ENCODE measurements around the gene RPS6KA3. TPM values are rescaled to one million over a fixed set of nuclear protein-coding genes. Genes with fewer than 3 reads are reported as not detected.
A peak's percentile ranks its signal among the peaks of the same experiment; 100 is the strongest.
"Not testable (repeated sequence)": the region's sequence is repeated elsewhere in the genome, so short reads cannot be mapped to it uniquely, and the experiment has no call there.

The RPS6KA3 gene
- total RNA-seq, 1 donor, result 41.5 TPM

GRCh38 chrX:20265726-20266681 is 705 bp downstream of the RPS6KA3 start:
- peak in 2 of 3 donors; percentile 35 to 66 for DNase-seq (ENCODE audit: low read depth in 2 of 3, low spot score in 2 of 3)

- DNase-seq (ENCODE audit: low read depth in 2 of 3, low spot score in 2 of 3), result peak in 2 of 3 donors; percentile 68 to 80
These were observed 1.4 kb downstream of the RPS6KA3 start for GRCh38 chrX:20265221-20265725.

GRCh38 chrX:20263474-20263873 is 3.2 kb downstream of the RPS6KA3 start:
- peak in 2 of 3 donors; percentile 40 to 69 for DNase-seq (ENCODE audit: low read depth in 2 of 3, low spot score in 2 of 3)

GRCh38 chrX:20260885-20261284 is 5.8 kb downstream of the RPS6KA3 start:
- DNase-seq (ENCODE audit: low read depth in 2 of 3, low spot score in 2 of 3), result no peak

- no peak for DNase-seq (ENCODE audit: low read depth in 2 of 3, low spot score in 2 of 3)
These were observed 11.9 kb downstream of the RPS6KA3 start for GRCh38 chrX:20254712-20255299.

- no peak for DNase-seq (ENCODE audit: low read depth in 2 of 3, low spot score in 2 of 3)
These were observed 13.5 kb downstream of the RPS6KA3 start for GRCh38 chrX:20253232-20253543.

GRCh38 chrX:20252381-20253231 is 14.1 kb downstream of the RPS6KA3 start:
- DNase-seq (ENCODE audit: low read depth in 2 of 3, low spot score in 2 of 3), result peak in 2 of 3 donors; percentile 26 to 42

GRCh38 chrX:20251691-20252090 is 15.0 kb downstream of the RPS6KA3 start:
- no peak for DNase-seq (ENCODE audit: low read depth in 2 of 3, low spot score in 2 of 3)

GRCh38 chrX:20250146-20250545 is 16.6 kb downstream of the RPS6KA3 start:
- DNase-seq (ENCODE audit: low read depth in 2 of 3, low spot score in 2 of 3), result not testable (repeated sequence)

GRCh38 chrX:20248592-20249192 is 18.0 kb downstream of the RPS6KA3 start:
- DNase-seq (ENCODE audit: low read depth in 2 of 3, low spot score in 2 of 3), result no peak

- DNase-seq (ENCODE audit: low read depth in 2 of 3, low spot score in 2 of 3), result no peak
These were observed 21.8 kb downstream of the RPS6KA3 start for GRCh38 chrX:20244931-20245330.

- no peak for DNase-seq (ENCODE audit: low read depth in 2 of 3, low spot score in 2 of 3)
These were observed 26.5 kb downstream of the RPS6KA3 start for GRCh38 chrX:20240201-20240600.

- DNase-seq (ENCODE audit: low read depth in 2 of 3, low spot score in 2 of 3), result no peak
These were observed 28.8 kb downstream of the RPS6KA3 start for GRCh38 chrX:20237864-20238263.

GRCh38 chrX:20235755-20236154 is 31.0 kb downstream of the RPS6KA3 start:
- no peak for DNase-seq (ENCODE audit: low read depth in 2 of 3, low spot score in 2 of 3)

GRCh38 chrX:20233336-20233735 is 33.4 kb downstream of the RPS6KA3 start:
- DNase-seq (ENCODE audit: low read depth in 2 of 3, low spot score in 2 of 3), result no peak

- no peak for DNase-seq (ENCODE audit: low read depth in 2 of 3, low spot score in 2 of 3)
These were observed 35.1 kb downstream of the RPS6KA3 start for GRCh38 chrX:20231598-20231997.

- no peak for DNase-seq (ENCODE audit: low read depth in 2 of 3, low spot score in 2 of 3)
These were observed 36.3 kb downstream of the RPS6KA3 start for GRCh38 chrX:20230406-20230805.

GRCh38 chrX:20229155-20229554 is 37.6 kb downstream of the RPS6KA3 start:
- no peak for DNase-seq (ENCODE audit: low read depth in 2 of 3, low spot score in 2 of 3)

GRCh38 chrX:20228245-20228644 is 38.5 kb downstream of the RPS6KA3 start:
- DNase-seq (ENCODE audit: low read depth in 2 of 3, low spot score in 2 of 3), result no peak

GRCh38 chrX:20227116-20227515 is 39.6 kb downstream of the RPS6KA3 start:
- no peak for DNase-seq (ENCODE audit: low read depth in 2 of 3, low spot score in 2 of 3)

- DNase-seq (ENCODE audit: low read depth in 2 of 3, low spot score in 2 of 3), result no peak
These were observed 41.2 kb downstream of the RPS6KA3 start for GRCh38 chrX:20225488-20225833.
